Stimulated activated CD4-positive, alpha-beta T cell treated with anti-CD3 and anti-CD28 coated beads, Interleukin-1b, Interleukin-23, amount 100 ng/mL, for 4 hours (primary cell): ENCODE measurements around the gene RHCG.

Experiments used
- DNase-seq, 2 donors: peaks; one replicate each; pipeline ENCODE4 v3.0.0-alpha.2; 2020; ENCODE audit warnings: low read depth in 2 of 2

RHCG gene

GRCh38 chr15:89496155-89497098 lies at the start of gene RHCG:
Gene RHCG, minus strand, starts transcription at chr15:89496583. Its CDS starts 39 bp downstream, at chr15:89496544.
- no peak for DNase-seq

GRCh38 chr15:89543389-89543788 lies 47.0 kb upstream of the RHCG start:
- no peak for DNase-seq

GRCh38 chr15:89542369-89542768 lies 46.0 kb upstream of the RHCG start:
- DNase-seq: no peak

- no peak for DNase-seq
Measured at GRCh38 chr15:89539027-89539426, 42.6 kb upstream of the RHCG start.

- DNase-seq: no peak
Measured at GRCh38 chr15:89533861-89534544, 37.6 kb upstream of the RHCG start.

GRCh38 chr15:89531796-89532537 lies 35.6 kb upstream of the RHCG start:
- no peak for DNase-seq

GRCh38 chr15:89530976-89531375 lies 34.6 kb upstream of the RHCG start:
- DNase-seq: no peak

GRCh38 chr15:89528757-89529352 lies 32.5 kb upstream of the RHCG start:
- DNase-seq: no peak

GRCh38 chr15:89526601-89527441 lies 30.4 kb upstream of the RHCG start:
- DNase-seq: no peak

GRCh38 chr15:89526181-89526580 lies 29.8 kb upstream of the RHCG start:
- DNase-seq: no peak

GRCh38 chr15:89524184-89524583 lies 27.8 kb upstream of the RHCG start:
- DNase-seq: no peak

GRCh38 chr15:89523101-89523500 lies 26.7 kb upstream of the RHCG start:
- DNase-seq: no peak

- no peak for DNase-seq
Measured at GRCh38 chr15:89521605-89522004, 25.2 kb upstream of the RHCG start.

- no peak for DNase-seq
Measured at GRCh38 chr15:89515477-89515876, 19.1 kb upstream of the RHCG start.

- DNase-seq: no peak
Measured at GRCh38 chr15:89514596-89515406, 18.4 kb upstream of the RHCG start.

- DNase-seq: no peak
Measured at GRCh38 chr15:89514186-89514585, 17.8 kb upstream of the RHCG start.

- no peak for DNase-seq
Measured at GRCh38 chr15:89513284-89513683, 16.9 kb upstream of the RHCG start.

- no peak for DNase-seq
Measured at GRCh38 chr15:89512631-89513030, 16.2 kb upstream of the RHCG start.

- DNase-seq: no peak
Measured at GRCh38 chr15:89506026-89506686, 9.8 kb upstream of the RHCG start.

GRCh38 chr15:89504166-89504565 lies 7.8 kb upstream of the RHCG start:
- no peak for DNase-seq
